Adrenal gland (tissue), 9 donors: ENCODE measurements around the gene SMIM45.

ENCODE experiments used
- DNase-seq, 7 donors: peaks; one replicate each; pipeline ENCODE4 v3.0.0-alpha.2; 2019 to 2020
- H3K27ac ChIP-seq, 5 donors: fragments of 200-600 bp; sonication (generic) in 4 of 5; 1 replicate in 3 of 5; 2 replicates in 2 of 5; pipeline versions ENCODE4 v1.5.1 to v1.8.0; 2016 to 2020; ENCODE audit warnings: mild to moderate bottlenecking in 1 of 5
- H3K27me3 ChIP-seq: fragments of 200-600 bp; 2 replicates; pipeline ENCODE4 v1.8.0; 2021
- H3K36me3 ChIP-seq, 2 donors: fragments of 200-600 bp; replicated peaks in 1 of 2; 1 replicate in 1 of 2; 2 replicates in 1 of 2; pipeline versions ENCODE4 v1.5.1 to v1.8.0; 2018 to 2022
- H3K4me1 ChIP-seq, 2 donors: fragments of 200-600 bp; replicated peaks in 1 of 2; 1 replicate in 1 of 2; 2 replicates in 1 of 2; pipeline versions ENCODE4 v1.5.1 to v1.8.0; 2018 to 2021
- H3K4me3 ChIP-seq, 4 donors: fragments of 200-600 bp; sonication (generic) in 3 of 4; one replicate each; pipeline ENCODE4 v1.5.1; 2016 to 2018
- H3K9me3 ChIP-seq, 3 donors: fragments of 200-600 bp; sonication (generic) in 1 of 3; replicated peaks in 1 of 3; 1 replicate in 2 of 3; 2 replicates in 1 of 3; pipeline versions ENCODE4 v1.5.1 to v1.8.0; 2016 to 2021
- POLR2A ChIP-seq, 2 donors: fragments of 450-650 bp; IDR thresholded peaks; one replicate each; pipeline ENCODE4 v1.6.1; 2017; ENCODE audit warnings: antibody characterized with exemption in 2 of 2, mild to moderate bottlenecking in 2 of 2, moderate library complexity in 1 of 2
- WGBS, 4 donors: extraction: QIAGEN DNeasy Blood & Tissue Kit in 2 of 4; methylation state at CpG; one replicate each; pipeline versions ENCODE4 v1.1.5 to v1.1.7; 2013 to 2017; 5-methylcytosine and 5-hydroxymethylcytosine counted together
- intact Hi-C, 2 donors: fragments of 100-400 bp; cut with DNase I; formaldehyde crosslinking; loops; one replicate each; pipeline versions ENCODE4 v1.14.1 to v1.15.0; 2022 to 2023
- TF ChIP-seq, protein P1 (sequence below), 6 experiments: fragments of 450-650 bp in 4 of 6; fragments of 200-600 bp in 2 of 6; sonication (generic) in 1 of 6; IDR thresholded peaks; 1 replicate in 5 of 6; 2 replicates in 1 of 6; pipeline versions ENCODE4 v1.5.1 to v1.8.0; 2016 to 2021; ENCODE audit warnings: antibody characterized with exemption in 6 of 6, mild to moderate bottlenecking in 2 of 6, moderate library complexity in 1 of 6
- donor health status: healthy with polysubstance abuse.
- donor health status: Bipolar disorder and iron deficiency.
- donor health status: DM: yes; HTN: yes; CAD: no.
- donor health status: DM: no; HTN: no; CAD: no.
- donor health status: DM: no; HTN: no; CAD: no.

SMIM45 gene

DNA sequence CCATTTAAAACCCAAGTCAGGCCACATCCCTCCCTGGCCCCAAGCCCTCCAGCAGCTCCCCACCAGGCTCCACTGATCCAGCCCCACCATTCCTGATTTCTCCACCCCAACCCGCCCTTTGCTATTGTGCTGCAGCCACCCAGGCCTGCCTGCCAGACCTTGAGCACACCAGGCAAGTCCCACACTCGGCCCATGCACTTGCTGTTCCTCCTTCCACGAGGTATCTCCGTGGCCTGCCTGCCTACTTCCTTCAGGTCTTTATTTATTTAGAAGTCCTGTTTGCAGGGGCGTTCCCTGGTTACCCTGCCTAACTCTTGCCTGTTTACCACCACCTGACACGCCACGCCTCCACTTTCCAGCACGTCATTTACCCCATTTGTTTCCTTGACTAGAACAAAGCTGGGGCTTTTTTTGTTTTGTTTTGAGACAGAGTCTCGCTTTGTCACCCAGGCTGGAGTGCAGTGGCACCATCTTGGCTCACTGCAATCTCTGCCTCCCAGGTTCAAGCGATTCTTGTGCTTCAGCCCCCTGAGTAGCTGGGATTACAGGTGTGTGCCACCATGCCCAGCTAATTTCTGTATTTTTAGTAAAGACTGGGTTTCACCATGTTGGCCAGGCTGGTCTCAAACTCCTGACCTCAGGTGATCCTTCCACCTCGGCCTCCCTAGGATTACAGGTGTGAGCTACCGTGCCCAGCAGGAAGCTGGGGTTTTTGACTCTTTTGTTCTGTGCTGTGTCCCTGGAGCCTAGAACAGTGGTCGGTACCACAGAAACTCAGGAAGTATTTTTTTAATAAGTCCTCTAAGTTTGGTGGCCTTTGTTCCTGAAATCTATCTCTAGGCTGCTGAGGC, 11.7 kb upstream of the SMIM45 start:
- H3K9me3 ChIP-seq, result no peaks in the 10 kb centered on the region
- H3K4me1 ChIP-seq, result peaks cover 0 to 7% of the 10 kb centered on the region in 2 donors
- H3K27ac ChIP-seq, result peak overlapping the region; percentile 12 to 76 (median 38)
- intact Hi-C loops, result loop anchor here (2.0 to 10.0 kb wide), 5 partner anchors 118 to 243 kb away; partner anchors contain the start of gene MEI1 (in 1 of the 2)
- TF ChIP-seq POLR2A (IDR thresholded peaks at IDR 0.05), result no peak
- TF ChIP-seq, protein P1, sequence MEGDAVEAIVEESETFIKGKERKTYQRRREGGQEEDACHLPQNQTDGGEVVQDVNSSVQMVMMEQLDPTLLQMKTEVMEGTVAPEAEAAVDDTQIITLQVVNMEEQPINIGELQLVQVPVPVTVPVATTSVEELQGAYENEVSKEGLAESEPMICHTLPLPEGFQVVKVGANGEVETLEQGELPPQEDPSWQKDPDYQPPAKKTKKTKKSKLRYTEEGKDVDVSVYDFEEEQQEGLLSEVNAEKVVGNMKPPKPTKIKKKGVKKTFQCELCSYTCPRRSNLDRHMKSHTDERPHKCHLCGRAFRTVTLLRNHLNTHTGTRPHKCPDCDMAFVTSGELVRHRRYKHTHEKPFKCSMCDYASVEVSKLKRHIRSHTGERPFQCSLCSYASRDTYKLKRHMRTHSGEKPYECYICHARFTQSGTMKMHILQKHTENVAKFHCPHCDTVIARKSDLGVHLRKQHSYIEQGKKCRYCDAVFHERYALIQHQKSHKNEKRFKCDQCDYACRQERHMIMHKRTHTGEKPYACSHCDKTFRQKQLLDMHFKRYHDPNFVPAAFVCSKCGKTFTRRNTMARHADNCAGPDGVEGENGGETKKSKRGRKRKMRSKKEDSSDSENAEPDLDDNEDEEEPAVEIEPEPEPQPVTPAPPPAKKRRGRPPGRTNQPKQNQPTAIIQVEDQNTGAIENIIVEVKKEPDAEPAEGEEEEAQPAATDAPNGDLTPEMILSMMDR (IDR thresholded peaks at IDR 0.05), result no peak
- WGBS, 4 donors, result 70 to 85% (median 81%) methylated on average over 13 of the region's 13 CpGs
- H3K4me3 ChIP-seq, result no peak overlapping the region
- no peak for DNase-seq
- no peaks in the 10 kb centered on the region for H3K36me3 ChIP-seq
- H3K27me3 ChIP-seq, result no peaks in the 10 kb centered on the region

DNA sequence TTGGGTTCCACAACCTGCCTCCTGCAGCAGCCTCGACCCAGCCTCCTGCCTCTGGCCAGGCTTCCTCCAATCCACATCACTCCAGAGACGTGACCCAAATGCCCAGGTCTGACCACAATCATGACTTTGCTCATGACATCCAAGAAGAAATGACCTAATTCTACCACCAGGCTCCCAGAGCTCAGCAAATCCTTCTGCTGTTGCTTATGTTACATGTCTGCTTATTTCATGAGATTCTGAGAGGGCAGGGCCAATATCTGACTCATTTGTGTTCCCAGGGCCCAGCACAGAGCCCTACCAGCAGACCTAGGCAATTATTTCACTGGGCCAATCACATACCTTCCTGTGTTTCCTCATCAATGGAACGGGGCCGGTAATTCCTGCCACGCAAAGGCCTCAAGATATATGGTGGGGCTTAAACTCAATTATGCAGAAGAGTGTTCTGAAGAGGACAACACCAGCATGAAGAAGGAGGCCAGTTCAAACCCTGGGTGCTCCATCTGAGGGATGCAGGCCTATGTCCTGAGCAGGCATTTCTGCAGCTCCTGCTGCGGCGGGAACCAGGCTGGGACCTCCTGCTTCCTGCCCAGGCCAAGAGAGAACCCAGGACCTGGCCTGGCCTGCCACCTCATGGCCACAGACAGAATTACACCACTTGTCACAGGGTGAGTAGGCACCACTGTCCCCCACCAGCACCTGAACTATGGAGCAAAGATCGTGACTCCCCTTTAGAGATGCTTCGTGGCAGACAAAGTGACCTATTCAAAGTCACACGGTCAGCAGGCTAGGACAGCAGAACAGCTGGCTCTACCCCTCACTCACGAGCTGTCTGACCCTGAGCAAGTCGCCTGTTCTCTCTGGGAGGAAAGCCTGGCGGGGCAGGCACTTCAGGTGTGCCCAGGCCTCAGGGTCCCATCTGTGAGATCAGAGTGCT, 10.9 kb upstream of the SMIM45 start:
- H3K9me3 ChIP-seq, result no peaks in the 10 kb centered on the region
- DNase-seq, result peak; percentile 84 to 96 (median 91)
- intact Hi-C loops, result loop anchor here (2.0 to 10.0 kb wide), 5 partner anchors 119 to 244 kb away; partner anchors contain the start of gene MEI1 (in 1 of the 2)

DNA sequence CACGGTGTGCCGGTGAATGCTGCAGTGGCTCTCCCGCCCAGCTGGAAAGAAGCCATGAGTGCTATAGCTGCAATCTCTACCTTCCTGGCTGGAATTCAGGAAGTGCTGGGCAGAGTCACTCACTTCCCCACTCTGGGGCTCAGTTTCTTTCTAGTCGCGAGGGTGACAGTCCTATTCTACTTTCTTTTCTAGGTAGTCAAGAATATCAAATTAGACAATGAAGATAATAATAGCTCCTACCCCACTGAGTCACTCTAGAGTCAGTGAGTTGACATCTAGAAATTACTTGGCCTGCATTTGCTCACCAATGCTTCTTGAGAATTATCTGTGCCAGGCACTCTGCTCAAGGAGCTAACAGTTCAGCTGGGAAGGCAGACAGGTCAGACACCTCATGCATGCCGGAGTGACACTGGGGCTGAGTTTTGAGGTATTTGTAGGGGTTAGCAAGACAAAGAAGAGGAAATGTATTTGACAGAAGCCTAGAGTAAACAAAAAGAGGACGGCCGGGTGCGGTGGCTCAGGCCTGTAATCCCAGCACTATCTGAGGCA, 8.2 kb upstream of the SMIM45 start:
- H3K4me1 ChIP-seq, result peaks cover 5 to 16% of the 10 kb centered on the region in 2 donors
- H3K4me3 ChIP-seq, result no peak overlapping the region
- DNase-seq, result no peak
- H3K27me3 ChIP-seq, result no peaks in the 10 kb centered on the region
- TF ChIP-seq, protein P1 (IDR thresholded peaks at IDR 0.05), result no peak
- TF ChIP-seq POLR2A (IDR thresholded peaks at IDR 0.05), result no peak
- WGBS, 4 donors, result 68 to 82% (median 74%) methylated on average over 6 to 9 of the region's 9 CpGs
- H3K9me3 ChIP-seq, result no peaks in the 10 kb centered on the region
- H3K27ac ChIP-seq, result no peak overlapping the region
- intact Hi-C loops, result loop anchor here (5.0 to 10.0 kb wide), 3 partner anchors 121 to 246 kb away; partner anchors contain the start of gene MEI1 (in 1 of the 2)
- H3K36me3 ChIP-seq, result no peaks in the 10 kb centered on the region

More for the DNA sequence above, 10.9 kb upstream of the SMIM45 start:
- Histone ChIP-seq H3K4me1 (peaks cover under 1 to 11% of the 10 kb centered on the region in 2 donors), H3K27me3 (no peaks in the 10 kb centered on the region), H3K27ac (peak overlapping the region; percentile 12 to 76 (median 38)), H3K36me3 (no peaks in the 10 kb centered on the region), H3K4me3 (no peak overlapping the region)
- WGBS, 4 donors, result 36 to 50% (median 41%) methylated on average over 9 to 13 of the region's 13 CpGs
- no peak for TF ChIP-seq POLR2A (IDR thresholded peaks at IDR 0.05)
- TF ChIP-seq, protein P1 (IDR thresholded peaks at IDR 0.05), result peak; percentile 81 to 99 (median 98)
